ENCODE results near the gene GALNTL6.

DNA sequence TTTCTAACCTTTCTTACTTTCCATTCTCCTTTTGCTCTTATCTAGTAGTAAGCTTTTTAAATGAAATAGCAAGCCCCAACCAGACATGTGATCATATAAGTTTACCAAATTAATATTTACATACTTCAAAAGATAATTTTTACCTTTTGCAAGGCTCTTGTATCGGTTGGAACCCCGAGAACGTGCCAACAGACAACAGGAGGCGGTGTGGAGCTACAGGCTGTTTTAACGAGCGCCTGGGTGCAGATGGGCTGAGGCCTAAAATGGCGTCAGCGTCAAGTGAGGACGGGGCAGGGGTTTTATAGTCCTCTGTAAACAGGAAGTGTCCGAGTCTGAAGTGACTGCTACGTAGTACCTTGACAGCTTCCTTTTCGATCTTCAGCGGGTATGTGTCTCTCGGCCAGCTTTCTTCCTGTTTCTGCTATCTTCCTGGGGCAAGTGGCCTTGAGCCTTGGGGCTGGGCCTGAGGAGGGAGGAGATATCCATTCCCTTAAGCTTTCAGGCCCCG lies 342.7 kb downstream of the GALNTL6 start:
- TF ChIP-seq, protein P1, sequence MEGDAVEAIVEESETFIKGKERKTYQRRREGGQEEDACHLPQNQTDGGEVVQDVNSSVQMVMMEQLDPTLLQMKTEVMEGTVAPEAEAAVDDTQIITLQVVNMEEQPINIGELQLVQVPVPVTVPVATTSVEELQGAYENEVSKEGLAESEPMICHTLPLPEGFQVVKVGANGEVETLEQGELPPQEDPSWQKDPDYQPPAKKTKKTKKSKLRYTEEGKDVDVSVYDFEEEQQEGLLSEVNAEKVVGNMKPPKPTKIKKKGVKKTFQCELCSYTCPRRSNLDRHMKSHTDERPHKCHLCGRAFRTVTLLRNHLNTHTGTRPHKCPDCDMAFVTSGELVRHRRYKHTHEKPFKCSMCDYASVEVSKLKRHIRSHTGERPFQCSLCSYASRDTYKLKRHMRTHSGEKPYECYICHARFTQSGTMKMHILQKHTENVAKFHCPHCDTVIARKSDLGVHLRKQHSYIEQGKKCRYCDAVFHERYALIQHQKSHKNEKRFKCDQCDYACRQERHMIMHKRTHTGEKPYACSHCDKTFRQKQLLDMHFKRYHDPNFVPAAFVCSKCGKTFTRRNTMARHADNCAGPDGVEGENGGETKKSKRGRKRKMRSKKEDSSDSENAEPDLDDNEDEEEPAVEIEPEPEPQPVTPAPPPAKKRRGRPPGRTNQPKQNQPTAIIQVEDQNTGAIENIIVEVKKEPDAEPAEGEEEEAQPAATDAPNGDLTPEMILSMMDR (conservative IDR thresholded peaks at IDR 0.05; ENCODE audit: low read length), result no peak
- no peak for TF ChIP-seq EZH2phosphoT487 (IDR thresholded peaks at IDR 0.05; ENCODE audit: borderline replicate concordance)
